ENCODE results near the gene IFFO2.

IFFO2 gene

DNA sequence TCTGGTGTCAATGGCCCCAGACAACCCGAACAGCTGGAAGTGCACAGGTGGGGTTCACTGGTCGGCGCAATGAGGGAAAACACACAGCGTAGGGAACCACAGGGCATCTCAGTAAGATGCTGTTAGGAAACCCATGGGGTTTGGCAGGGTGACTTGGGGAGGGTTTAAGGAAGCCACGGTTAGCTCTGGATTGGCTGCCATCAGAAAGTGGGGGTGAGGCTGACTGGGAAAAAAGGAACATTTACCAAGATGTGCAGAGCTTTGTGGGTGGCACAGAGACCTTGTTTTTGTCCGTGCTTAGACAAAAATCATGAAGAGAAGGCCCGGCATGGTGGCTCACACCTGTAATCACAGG is 65.1 kb downstream of the IFFO2 start:
- H3K27me3 ChIP-seq (replicated peaks; ENCODE audit: insufficient read depth, low read length) = no peaks in the 10 kb centered on the region
- TF ChIP-seq EZH2phosphoT487 (IDR thresholded peaks at IDR 0.05; ENCODE audit: low read length) (no peak), EZH2 (optimal IDR thresholded peaks at IDR 0.05; ENCODE audit: low read depth, low read length) (no peak), CTCF (IDR thresholded peaks at IDR 0.05; ENCODE audit: low read length) (no peak)
- H3K79me2 ChIP-seq (ENCODE audit: low read length) = no peaks in the 10 kb centered on the region
- H3F3A ChIP-seq (ENCODE audit: insufficient read depth, low read length) = no peaks in the 10 kb centered on the region
- no peaks in the 10 kb centered on the region for H3K9me2 ChIP-seq (replicated peaks; ENCODE audit: insufficient read depth, low read length)
- H2AFZ ChIP-seq (ENCODE audit: low read length) = no peak overlapping the region
- H3K9me3 ChIP-seq (replicated peaks; ENCODE audit: insufficient read depth, low read length) = no peaks in the 10 kb centered on the region
- no peak overlapping the region for H3K27ac ChIP-seq (ENCODE audit: low read length)
- no peaks in the 10 kb centered on the region for H3K36me3 ChIP-seq (replicated peaks; ENCODE audit: insufficient read depth, low read length)
- H4K20me1 ChIP-seq (ENCODE audit: insufficient read depth, low read length) = no peaks in the 10 kb centered on the region
- no peaks in the 10 kb centered on the region for H3K4me1 ChIP-seq (ENCODE audit: low read length)
- H3K4me3 ChIP-seq (ENCODE audit: low read length) = no peak overlapping the region
- DNase-seq = no peak
- no peak overlapping the region for H3K4me2 ChIP-seq (ENCODE audit: low read depth, low read length)
- no peak overlapping the region for H3K9ac ChIP-seq (ENCODE audit: low read length)

DNA sequence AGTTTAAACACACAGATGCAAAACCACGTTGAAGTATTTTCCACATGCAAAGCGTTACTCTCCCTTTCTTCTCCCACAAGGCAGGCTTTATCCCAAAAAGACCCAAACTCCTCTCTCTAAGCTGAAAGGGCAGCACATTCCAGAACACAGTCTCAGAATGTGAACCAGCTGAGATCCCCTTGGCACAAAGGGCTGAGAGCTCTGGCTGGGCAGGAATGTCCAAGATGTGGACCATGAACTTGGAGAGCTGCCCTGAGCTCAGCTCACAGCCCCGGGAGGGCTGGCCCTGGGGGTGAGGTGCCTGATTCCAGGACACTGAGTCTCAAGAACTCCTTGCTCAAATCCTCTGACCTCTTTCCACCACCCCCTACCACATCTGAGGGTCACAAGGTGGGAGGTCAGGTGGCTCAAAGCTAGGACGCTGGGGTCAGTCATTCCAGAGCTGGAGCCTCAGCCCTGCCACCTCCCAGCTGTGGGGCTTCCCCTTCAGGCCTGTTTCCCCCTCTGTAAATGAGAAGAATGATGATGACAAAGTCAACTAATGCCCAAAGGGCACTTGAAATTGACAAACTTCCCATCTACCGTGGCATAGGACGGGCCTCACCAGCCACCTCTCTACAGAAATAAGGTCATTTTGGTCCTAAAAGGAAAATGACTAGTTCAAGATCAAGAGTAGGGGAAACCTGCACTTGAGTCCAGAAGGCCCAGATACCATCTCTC is 65.6 kb downstream of the IFFO2 start:
- no peaks in the 10 kb centered on the region for H3K27me3 ChIP-seq (replicated peaks; ENCODE audit: insufficient read depth, low read length)
- no peak overlapping the region for H3K4me3 ChIP-seq (ENCODE audit: low read length)
- no peak overlapping the region for H3K4me2 ChIP-seq (ENCODE audit: low read depth, low read length)
- no peak overlapping the region for H3K27ac ChIP-seq (ENCODE audit: low read length)
- H2AFZ ChIP-seq (ENCODE audit: low read length) = no peak overlapping the region
- H4K20me1 ChIP-seq (ENCODE audit: insufficient read depth, low read length) = no peaks in the 10 kb centered on the region
- no peak for DNase-seq
- no peaks in the 10 kb centered on the region for H3K9me3 ChIP-seq (replicated peaks; ENCODE audit: insufficient read depth, low read length)
- H3K4me1 ChIP-seq (ENCODE audit: low read length) = no peaks in the 10 kb centered on the region
- H3K9me2 ChIP-seq (replicated peaks; ENCODE audit: insufficient read depth, low read length) = no peaks in the 10 kb centered on the region
- H3K9ac ChIP-seq (ENCODE audit: low read length) = no peak overlapping the region
- H3K79me2 ChIP-seq (ENCODE audit: low read length) = no peaks in the 10 kb centered on the region
- H3K36me3 ChIP-seq (replicated peaks; ENCODE audit: insufficient read depth, low read length) = no peaks in the 10 kb centered on the region
- no peak for TF ChIP-seq EZH2 (optimal IDR thresholded peaks at IDR 0.05; ENCODE audit: low read depth, low read length)
- H3F3A ChIP-seq (ENCODE audit: insufficient read depth, low read length) = no peaks in the 10 kb centered on the region

DNA sequence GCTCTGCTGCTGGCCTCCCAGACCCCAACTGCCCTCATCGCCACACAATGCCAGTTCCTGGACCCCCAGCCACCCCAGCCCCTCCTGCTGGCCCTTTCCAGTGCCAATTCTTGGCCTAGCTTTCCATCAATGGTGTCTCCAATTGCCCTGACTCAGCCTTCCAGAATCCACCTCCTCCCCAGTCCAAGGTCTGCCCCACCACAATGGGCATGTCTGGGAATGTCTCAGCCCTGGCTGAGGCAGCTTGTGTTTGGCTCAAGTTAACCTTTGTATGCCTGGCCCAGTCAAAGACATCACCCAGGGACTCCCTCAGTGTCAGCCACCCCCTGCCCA is 70.5 kb downstream of the IFFO2 start:
- Histone ChIP-seq H4K20me1 (ENCODE audit: insufficient read depth, low read length) (no peaks in the 10 kb centered on the region), H3K36me3 (replicated peaks; ENCODE audit: insufficient read depth, low read length) (no peaks in the 10 kb centered on the region), H3K9ac (ENCODE audit: low read length) (no peak overlapping the region), H3K9me2 (replicated peaks; ENCODE audit: insufficient read depth, low read length) (no peaks in the 10 kb centered on the region), H2AFZ (ENCODE audit: low read length) (no peak overlapping the region), H3K4me2 (ENCODE audit: low read depth, low read length) (no peak overlapping the region), H3F3A (ENCODE audit: insufficient read depth, low read length) (no peaks in the 10 kb centered on the region), H3K4me3 (ENCODE audit: low read length) (no peak overlapping the region), H3K79me2 (ENCODE audit: low read length) (no peaks in the 10 kb centered on the region), H3K27ac (ENCODE audit: low read length) (no peak overlapping the region), H3K4me1 (ENCODE audit: low read length) (no peaks in the 10 kb centered on the region), H3K9me3 (replicated peaks; ENCODE audit: insufficient read depth, low read length) (no peaks in the 10 kb centered on the region), H3K27me3 (replicated peaks; ENCODE audit: insufficient read depth, low read length) (no peaks in the 10 kb centered on the region)
- no peak for TF ChIP-seq CTCF (IDR thresholded peaks at IDR 0.05; ENCODE audit: low read length)
- no peak for TF ChIP-seq EZH2 (optimal IDR thresholded peaks at IDR 0.05; ENCODE audit: low read depth, low read length)
- TF ChIP-seq EZH2phosphoT487 (IDR thresholded peaks at IDR 0.05; ENCODE audit: low read length) = no peak
- DNase-seq = no peak

- Histone ChIP-seq H3K4me3 (ENCODE audit: low read length) (no peak overlapping the region), H4K20me1 (ENCODE audit: insufficient read depth, low read length) (no peaks in the 10 kb centered on the region), H3K79me2 (ENCODE audit: low read length) (no peaks in the 10 kb centered on the region), H3K27ac (ENCODE audit: low read length) (no peak overlapping the region), H3K36me3 (replicated peaks; ENCODE audit: insufficient read depth, low read length) (no peaks in the 10 kb centered on the region), H3K9me3 (replicated peaks; ENCODE audit: insufficient read depth, low read length) (no peaks in the 10 kb centered on the region), H3K27me3 (replicated peaks; ENCODE audit: insufficient read depth, low read length) (no peaks in the 10 kb centered on the region), H3K4me2 (ENCODE audit: low read depth, low read length) (no peak overlapping the region), H3F3A (ENCODE audit: insufficient read depth, low read length) (no peaks in the 10 kb centered on the region), H2AFZ (ENCODE audit: low read length) (no peak overlapping the region), H3K4me1 (ENCODE audit: low read length) (no peaks in the 10 kb centered on the region), H3K9me2 (replicated peaks; ENCODE audit: insufficient read depth, low read length) (no peaks in the 10 kb centered on the region), H3K9ac (ENCODE audit: low read length) (no peak overlapping the region)
- no peak for TF ChIP-seq EZH2 (optimal IDR thresholded peaks at IDR 0.05; ENCODE audit: low read depth, low read length)
- TF ChIP-seq CTCF (IDR thresholded peaks at IDR 0.05; ENCODE audit: low read length) = no peak
- no peak for TF ChIP-seq EZH2phosphoT487 (IDR thresholded peaks at IDR 0.05; ENCODE audit: low read length)
- DNase-seq = no peak
Observed at GRCh38 chr1:18885311-18886002, 71.0 kb downstream of the IFFO2 start.

Data from MM.1S (cell line).